Loucy (cell line): ENCODE data around the gene GPRIN1.

Experiments
- H2AFZ ChIP-seq: fragments of 200-600 bp; sonication (generic); 2 replicates; pipeline ENCODE4 v1.6.0; 2016; ENCODE audit warnings: antibody characterized with exemption, mild to moderate bottlenecking, low read length, moderate library complexity
- H3F3A ChIP-seq: fragments of 200-600 bp; 2 replicates; pipeline ENCODE4 v1.6.0; 2016; ENCODE audit warnings: antibody characterized with exemption, low read depth, mild to moderate bottlenecking
- H3K27me3 ChIP-seq: fragments of 200-600 bp; sonication (generic); 2 replicates; pipeline ENCODE4 v1.6.1; 2014; ENCODE audit warnings: low read length, mild to moderate bottlenecking; ENCODE audit not compliant: insufficient read depth, poor library complexity, severe bottlenecking
- H3K36me3 ChIP-seq: fragments of 200-600 bp; sonication (generic); 2 replicates; pipeline ENCODE4 v1.6.1; 2016; ENCODE audit warnings: low read length; ENCODE audit not compliant: insufficient read depth
- H3K4me1 ChIP-seq: fragments of 200-600 bp; sonication (generic); 2 replicates; pipeline ENCODE4 v1.5.1; 2014; ENCODE audit warnings: low read length, mild to moderate bottlenecking; ENCODE audit not compliant: insufficient read depth, poor library complexity, severe bottlenecking
- H3K4me2 ChIP-seq: fragments of 200-600 bp; sonication (generic); 2 replicates; pipeline ENCODE4 v1.6.0; 2014; ENCODE audit warnings: antibody characterized with exemption, low read length, low read depth, mild to moderate bottlenecking; ENCODE audit not compliant: poor library complexity, severe bottlenecking
- H3K4me3 ChIP-seq: fragments of 200-600 bp; sonication (generic); 2 replicates; pipeline ENCODE4 v1.5.1; 2014; ENCODE audit warnings: low read length, mild to moderate bottlenecking, mixed read lengths; ENCODE audit not compliant: poor library complexity, severe bottlenecking
- H3K79me2 ChIP-seq: fragments of 200-600 bp; sonication (generic); 2 replicates; pipeline ENCODE4 v1.6.1; 2014; ENCODE audit warnings: low read length; ENCODE audit not compliant: insufficient read depth
- H3K9ac ChIP-seq: fragments of 200-600 bp; sonication (generic); 2 replicates; pipeline ENCODE4 v1.6.0; 2014; ENCODE audit warnings: mild to moderate bottlenecking, low read depth, low read length, moderate library complexity; ENCODE audit not compliant: poor library complexity, severe bottlenecking
- H3K9me2 ChIP-seq: fragments of 200-600 bp; sonication (generic); replicated peaks from 2 replicates; pipeline ENCODE4 v1.6.1; 2016; ENCODE audit warnings: low read depth, low read length, mixed read lengths
- H3K9me3 ChIP-seq: fragments of 200-600 bp; sonication (generic); 2 replicates; pipeline ENCODE4 v1.6.1; 2014; ENCODE audit warnings: mild to moderate bottlenecking, antibody characterized with exemption, low read length, low read depth; ENCODE audit not compliant: insufficient read depth
- H4K20me1 ChIP-seq: fragments of 200-600 bp; sonication (generic); 2 replicates; pipeline ENCODE4 v1.6.0; 2014; ENCODE audit warnings: antibody characterized with exemption, low read length, mild to moderate bottlenecking; ENCODE audit not compliant: insufficient read depth, poor library complexity, severe bottlenecking
- EZH2phosphoT487 ChIP-seq: fragments of 200-600 bp; IDR thresholded peaks from 2 replicates; pipeline ENCODE4 v1.6.1; 2018; ENCODE audit warnings: antibody characterized with exemption, mild to moderate bottlenecking, moderate library complexity, borderline replicate concordance
- TF ChIP-seq, protein P1 (sequence below): fragments of 200-600 bp; sonication (generic); conservative IDR thresholded peaks from 2 replicates; pipeline ENCODE4 v1.5.1; 2014; ENCODE audit warnings: mild to moderate bottlenecking, antibody characterized with exemption, low read length

GPRIN1 gene

DNA sequence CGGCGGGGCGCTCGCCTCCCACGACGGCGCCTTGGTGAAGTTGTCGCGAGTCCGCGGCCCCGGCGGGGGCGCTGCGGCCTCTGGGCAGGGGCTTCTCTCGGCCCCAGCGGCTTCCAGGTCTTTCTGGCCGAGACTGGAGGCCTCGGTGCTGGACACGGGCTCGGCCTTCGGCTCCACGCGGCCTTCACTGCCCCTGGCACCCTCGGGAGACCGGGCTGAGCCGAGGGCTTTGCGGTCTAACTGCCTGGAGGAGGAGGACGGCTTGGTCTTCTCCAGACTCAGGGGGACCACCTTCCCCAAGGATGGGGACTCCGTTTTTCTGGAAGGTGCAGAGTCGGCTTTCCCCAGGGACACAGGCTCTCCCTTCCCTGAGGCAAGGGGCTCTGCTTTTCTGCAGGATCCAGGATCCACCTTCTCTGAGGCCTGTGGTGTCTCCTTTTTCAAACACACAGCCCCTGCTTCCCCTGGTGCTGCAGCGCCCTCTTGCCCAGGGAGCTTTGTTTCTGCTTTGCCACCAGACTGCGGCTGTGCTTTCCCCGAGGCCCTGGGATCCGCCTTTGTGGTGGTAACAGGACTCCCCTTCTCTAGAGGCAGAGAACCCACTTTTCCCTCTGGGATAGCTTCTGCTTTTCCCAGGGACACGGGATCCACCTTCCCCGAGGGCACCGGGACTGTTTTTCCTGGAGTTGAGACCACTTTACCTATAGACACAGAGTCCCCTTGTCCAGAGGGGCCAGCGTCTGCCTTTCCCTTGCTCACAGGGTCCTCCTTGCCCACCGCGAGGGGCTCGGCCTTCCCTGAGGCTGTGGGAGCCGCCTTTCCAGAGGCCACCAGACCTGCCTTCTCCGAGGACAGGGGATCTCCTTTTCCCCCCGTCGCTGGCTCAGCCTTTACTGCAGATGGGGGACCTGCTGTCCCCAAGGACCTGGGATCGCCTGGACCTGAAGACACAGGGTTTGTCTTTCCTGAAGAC, 12.3 kb downstream of the GPRIN1 start:
- no peak overlapping the region for H3K4me2 ChIP-seq
- no peaks in the 10 kb centered on the region for H3K27me3 ChIP-seq
- no peaks in the 10 kb centered on the region for H3F3A ChIP-seq
- no peak overlapping the region for H3K4me3 ChIP-seq
- H3K9me3 ChIP-seq, result no peaks in the 10 kb centered on the region
- no peak overlapping the region for H3K9ac ChIP-seq
- TF ChIP-seq EZH2phosphoT487, result no peak
- TF ChIP-seq, protein P1, sequence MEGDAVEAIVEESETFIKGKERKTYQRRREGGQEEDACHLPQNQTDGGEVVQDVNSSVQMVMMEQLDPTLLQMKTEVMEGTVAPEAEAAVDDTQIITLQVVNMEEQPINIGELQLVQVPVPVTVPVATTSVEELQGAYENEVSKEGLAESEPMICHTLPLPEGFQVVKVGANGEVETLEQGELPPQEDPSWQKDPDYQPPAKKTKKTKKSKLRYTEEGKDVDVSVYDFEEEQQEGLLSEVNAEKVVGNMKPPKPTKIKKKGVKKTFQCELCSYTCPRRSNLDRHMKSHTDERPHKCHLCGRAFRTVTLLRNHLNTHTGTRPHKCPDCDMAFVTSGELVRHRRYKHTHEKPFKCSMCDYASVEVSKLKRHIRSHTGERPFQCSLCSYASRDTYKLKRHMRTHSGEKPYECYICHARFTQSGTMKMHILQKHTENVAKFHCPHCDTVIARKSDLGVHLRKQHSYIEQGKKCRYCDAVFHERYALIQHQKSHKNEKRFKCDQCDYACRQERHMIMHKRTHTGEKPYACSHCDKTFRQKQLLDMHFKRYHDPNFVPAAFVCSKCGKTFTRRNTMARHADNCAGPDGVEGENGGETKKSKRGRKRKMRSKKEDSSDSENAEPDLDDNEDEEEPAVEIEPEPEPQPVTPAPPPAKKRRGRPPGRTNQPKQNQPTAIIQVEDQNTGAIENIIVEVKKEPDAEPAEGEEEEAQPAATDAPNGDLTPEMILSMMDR, result no peak
- H3K9me2 ChIP-seq, result no peaks in the 10 kb centered on the region
- no peaks in the 10 kb centered on the region for H4K20me1 ChIP-seq
- no peaks in the 10 kb centered on the region for H3K79me2 ChIP-seq
- no peaks in the 10 kb centered on the region for H3K4me1 ChIP-seq
- H3K36me3 ChIP-seq, result no peaks in the 10 kb centered on the region
- no peak overlapping the region for H2AFZ ChIP-seq

DNA sequence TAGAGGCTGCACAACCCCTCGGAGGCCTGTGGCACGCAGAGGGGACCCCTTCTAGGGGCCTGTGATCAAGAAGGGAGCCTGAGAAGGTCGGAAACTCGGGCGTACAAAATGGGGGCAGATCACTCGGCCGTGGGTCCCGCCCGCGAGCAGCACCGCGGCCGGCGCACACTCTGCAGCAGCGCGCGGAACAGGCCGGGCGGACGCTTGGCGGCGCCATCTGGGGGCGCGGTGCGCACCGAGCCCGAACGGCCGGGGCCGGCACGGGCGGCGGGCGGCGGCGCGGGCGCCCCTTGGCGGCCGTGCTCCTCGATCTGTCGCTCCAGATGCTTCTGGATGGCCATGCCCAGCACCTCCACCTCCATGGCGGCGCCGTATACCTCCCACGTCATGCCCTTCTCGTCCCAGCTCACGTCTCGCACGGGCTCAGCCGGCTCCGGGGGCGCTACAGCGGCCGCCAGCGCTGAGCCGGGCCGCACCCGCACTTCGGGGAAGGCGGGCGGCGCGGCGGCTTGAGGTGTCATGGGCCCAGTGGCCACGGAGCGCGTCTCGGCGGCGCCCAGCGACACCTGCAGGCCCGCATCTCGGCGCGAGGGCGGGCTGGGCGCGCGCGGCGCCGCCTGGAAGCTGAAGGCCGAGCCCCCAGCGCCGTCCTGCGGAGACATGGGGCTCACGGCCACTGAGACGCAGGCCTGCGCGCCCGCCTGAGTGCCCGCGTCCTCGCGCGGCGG, 13.1 kb downstream of the GPRIN1 start:
- no peak overlapping the region for H3K4me3 ChIP-seq

DNA sequence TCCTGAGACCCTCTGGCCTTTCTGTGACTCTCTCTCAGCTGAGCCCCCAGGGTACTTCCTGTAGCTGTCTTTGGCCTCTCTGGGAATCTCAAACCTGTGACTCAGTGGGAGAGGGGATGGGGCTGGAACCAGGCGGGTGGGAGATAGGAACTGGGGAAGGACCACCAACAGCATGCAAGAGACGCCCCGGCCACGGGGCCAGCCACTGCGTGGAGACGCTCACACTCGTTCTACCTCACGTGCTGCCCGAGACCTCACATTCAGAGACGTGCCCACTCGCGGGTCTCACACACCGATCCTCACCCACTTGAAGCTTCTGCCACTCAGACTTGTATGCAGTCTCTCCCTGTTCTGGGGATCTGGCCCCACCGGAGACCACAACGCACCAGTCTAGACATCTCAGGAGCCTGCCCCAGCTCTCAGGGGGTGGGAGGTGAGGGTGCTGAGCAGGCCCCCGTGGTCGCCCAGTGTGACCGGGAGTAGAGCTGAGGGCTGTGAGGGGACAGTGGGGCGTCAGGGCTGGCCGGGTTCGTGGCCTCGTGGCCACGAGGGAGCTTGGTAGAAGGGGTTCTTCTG, 13.8 kb downstream of the GPRIN1 start:
- no peaks in the 10 kb centered on the region for H3F3A ChIP-seq
- no peaks in the 10 kb centered on the region for H3K9me2 ChIP-seq
- no peaks in the 10 kb centered on the region for H3K79me2 ChIP-seq
- TF ChIP-seq, protein P1, result no peak
- TF ChIP-seq EZH2phosphoT487, result no peak
- no peak overlapping the region for H2AFZ ChIP-seq
- H3K4me3 ChIP-seq, result no peak overlapping the region
- H3K4me2 ChIP-seq, result no peak overlapping the region
- no peak overlapping the region for H3K9ac ChIP-seq
- no peaks in the 10 kb centered on the region for H3K9me3 ChIP-seq
- H3K36me3 ChIP-seq, result no peaks in the 10 kb centered on the region
- no peaks in the 10 kb centered on the region for H4K20me1 ChIP-seq
- H3K27me3 ChIP-seq, result no peaks in the 10 kb centered on the region
- no peaks in the 10 kb centered on the region for H3K4me1 ChIP-seq

More for the DNA sequence above, 13.1 kb downstream of the GPRIN1 start:
- no peak overlapping the region for H3K9ac ChIP-seq
- H2AFZ ChIP-seq, result no peak overlapping the region
- no peaks in the 10 kb centered on the region for H3K9me3 ChIP-seq
- H3K27me3 ChIP-seq, result no peaks in the 10 kb centered on the region
- no peaks in the 10 kb centered on the region for H3K36me3 ChIP-seq
- H3K9me2 ChIP-seq, result no peaks in the 10 kb centered on the region
- no peak for TF ChIP-seq EZH2phosphoT487
- TF ChIP-seq, protein P1, result no peak
- H3F3A ChIP-seq, result no peaks in the 10 kb centered on the region
- H4K20me1 ChIP-seq, result no peaks in the 10 kb centered on the region
- no peak overlapping the region for H3K4me2 ChIP-seq
- H3K79me2 ChIP-seq, result no peaks in the 10 kb centered on the region
- H3K4me1 ChIP-seq, result no peaks in the 10 kb centered on the region
